SK-N-DZ (cell line): ENCODE data around the gene APOO.
A peak's percentile ranks its signal among the peaks of the same experiment; 100 is the strongest.
"Not testable (repeated sequence)": the region's sequence is repeated elsewhere in the genome, so short reads cannot be mapped to it uniquely, and the experiment has no call there.

Experiments used
- DNase-seq: peaks from one replicate; pipeline ENCODE4 v3.0.0-alpha.2; 2015; ENCODE audit warnings: low spot score

APOO gene

GRCh38 chrX:23904096-23904495 is 3.6 kb downstream of the APOO start:
- DNase-seq: no peak

GRCh38 chrX:23902419-23902818 is 5.3 kb downstream of the APOO start:
- DNase-seq: peak; percentile 40

GRCh38 chrX:23901805-23902204 is 5.9 kb downstream of the APOO start:
- peak; percentile 51 for DNase-seq

GRCh38 chrX:23901060-23901459 is 6.7 kb downstream of the APOO start:
- DNase-seq: no peak

GRCh38 chrX:23900220-23900797 is 7.4 kb downstream of the APOO start:
- DNase-seq: no peak

- DNase-seq: no peak
Measured at GRCh38 chrX:23898412-23898959, 9.3 kb downstream of the APOO start.

- no peak for DNase-seq
Measured at GRCh38 chrX:23896981-23897380, 10.8 kb downstream of the APOO start.

GRCh38 chrX:23896539-23896938 is 11.2 kb downstream of the APOO start:
- DNase-seq: not testable (repeated sequence)

- not testable (repeated sequence) for DNase-seq
Measured at GRCh38 chrX:23894993-23895392, 12.7 kb downstream of the APOO start.

GRCh38 chrX:23890933-23891332 is 16.8 kb downstream of the APOO start:
- DNase-seq: no peak

GRCh38 chrX:23888887-23889501 is 18.7 kb downstream of the APOO start:
- no peak for DNase-seq

- no peak for DNase-seq
Measured at GRCh38 chrX:23887918-23888317, 19.8 kb downstream of the APOO start.

GRCh38 chrX:23887451-23887850 is 20.3 kb downstream of the APOO start:
- DNase-seq: no peak

GRCh38 chrX:23885803-23886202 is 21.9 kb downstream of the APOO start:
- DNase-seq: no peak

GRCh38 chrX:23884427-23885024 is 23.2 kb downstream of the APOO start:
- DNase-seq: no peak

GRCh38 chrX:23883737-23884354 is 23.9 kb downstream of the APOO start:
- no peak for DNase-seq

- DNase-seq: no peak
Measured at GRCh38 chrX:23879380-23880090, 28.2 kb downstream of the APOO start.

- DNase-seq: no peak
Measured at GRCh38 chrX:23871905-23872546, 35.7 kb downstream of the APOO start.

GRCh38 chrX:23870041-23870440 is 37.7 kb downstream of the APOO start:
- DNase-seq: no peak

GRCh38 chrX:23864742-23865326 is 42.9 kb downstream of the APOO start:
- no peak for DNase-seq

GRCh38 chrX:23861952-23862351 is 45.8 kb downstream of the APOO start:
- DNase-seq: not testable (repeated sequence)
